ENCODE measurements around the gene KANSL1. TPM values are rescaled to one million over a fixed set of nuclear protein-coding genes. Genes with fewer than 3 reads are reported as not detected.
A peak's percentile ranks its signal among the peaks of the same experiment; 100 is the strongest.

Gene KANSL1
- total and polyA plus RNA-seq, 9 of the 15 experiments (the other 6 are each of a cell fraction or from before 2014, with no cell fraction given), result 3.6 to 55.4 (median 31.8) TPM

DNA sequence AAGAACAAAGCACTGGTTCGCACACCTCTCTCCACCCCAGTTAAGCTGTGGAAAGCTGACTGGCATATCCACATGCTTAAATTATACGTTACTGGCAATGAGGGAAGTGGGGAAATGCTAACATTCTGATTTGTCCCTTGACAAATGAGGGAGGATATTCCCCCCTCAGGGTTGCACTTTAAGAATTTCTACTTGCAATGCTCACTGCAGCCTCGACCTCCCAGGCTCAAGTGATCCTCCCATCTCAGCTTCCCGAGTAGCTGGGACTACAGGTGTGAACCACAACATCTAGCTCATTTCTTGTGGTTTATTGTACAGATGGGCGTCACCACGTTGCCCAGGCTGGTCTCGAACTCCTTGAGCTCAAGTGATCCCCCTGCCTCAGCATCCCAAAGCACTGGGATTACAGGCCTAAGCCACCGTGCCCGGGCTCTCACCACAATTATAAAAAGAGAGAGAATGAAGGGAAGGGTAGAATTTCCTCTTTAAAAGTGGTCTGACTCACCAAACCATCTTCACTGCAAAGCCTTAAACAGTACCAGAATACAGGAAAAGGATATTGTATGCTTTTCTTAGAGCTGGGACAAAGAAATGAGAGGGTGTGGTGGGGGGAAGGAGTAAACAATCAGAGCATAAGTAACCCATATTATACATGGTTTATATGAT, 38.9 kb downstream of the KANSL1 start:
- intact Hi-C loops (cut with micrococcal nuclease), result no loop called here
- no peaks in the 10 kb centered on the region for H3K27me3 ChIP-seq (ENCODE audit: control insufficient read depth in 2 of 2, insufficient read depth in 2 of 2, low read length in 2 of 2)
- H3K4me2 ChIP-seq (ENCODE audit: insufficient read depth, low read length), result no peak overlapping the region
- FAIRE-seq, result no peak
- in situ Hi-C loops (cut with MboI), result no loop called here
- no peak for TF ChIP-seq TBP (optimal IDR thresholded peaks at IDR 0.05; ENCODE audit: low read depth, low read length)
- no peak for TF ChIP-seq PRMT5 (CRISPR knock-in tag; IDR thresholded peaks at IDR 0.05)
- TF ChIP-seq CREB3L1 (IDR thresholded peaks at IDR 0.05; ENCODE audit: borderline replicate concordance, low read depth), result no peak
- ChIA-PET CTCF (ENCODE audit: low intra/inter-chr PET ratio) (interaction anchor here (0.6 kb wide), 1 partner anchor 10 kb away, joined by 3 read pairs; no protein-coding TSS in a partner anchor), POLR2A (interaction anchor here (1.1 to 2.9 kb wide), 5 partner anchors 9 to 27 kb away, joined by 3 to 12 read pairs (median 5); no protein-coding TSS in a partner anchor)
- H2AFZ ChIP-seq (ENCODE audit: low read depth, low read length), result no peak overlapping the region
- peaks cover 44% of the 10 kb centered on the region for H4K20me1 ChIP-seq (replicated peaks; ENCODE audit: control insufficient read depth, insufficient read depth, low read length)
- no peaks in the 10 kb centered on the region for H3K9me3 ChIP-seq (replicated peaks; ENCODE audit: control insufficient read depth, insufficient read depth, low read depth, low read length)
- peaks cover 7 to 49% of the 10 kb centered on the region in 2 experiments; a peak in 4 of 5 replicates for H3K4me1 ChIP-seq (replicated peaks in 1 of 2; ENCODE audit: control insufficient read depth in 2 of 2, insufficient read depth in 2 of 2, low read length in 2 of 2)
- H3K27ac ChIP-seq (ENCODE audit: extremely low read depth, low read depth, low read length), result no peak overlapping the region
- H3K9ac ChIP-seq (ENCODE audit: insufficient read depth in 1 of 2, low read depth in 2 of 2, low read length in 2 of 2), result peak overlapping the region in 1 of 2 experiments; percentile 4; a peak in 1 of 4 replicates
- ATAC-seq, result peak; percentile 4; the same call in 1 of the 3 replicates
- no peak for DNase-seq (ENCODE audit: extremely low read depth in 1 of 4, low spot score in 3 of 4)
- peaks cover 100% of the 10 kb centered on the region for H3K79me2 ChIP-seq (ENCODE audit: control insufficient read depth, insufficient read depth, low read length)
- WGBS (ENCODE audit: insufficient coverage, low coverage, missing lambda C conversion rate), result 73% methylated on average over 9 of the region's 9 CpGs
- BruUV-seq (replicated peaks), result no TSS peak
- peaks cover 3% of the 10 kb centered on the region for H3K9me1 ChIP-seq (ENCODE audit: control insufficient read depth, insufficient read depth, low read length)
- H3K4me3 ChIP-seq, result no peak overlapping the region
- H3K36me3 ChIP-seq (ENCODE audit: control insufficient read depth, insufficient read depth, low read length), result no peaks in the 10 kb centered on the region

Data from K562 (cell line).